Measurements from ENCODE around the gene SLC38A7. TPM values are rescaled to one million over a fixed set of nuclear protein-coding genes. Genes with fewer than 3 reads are reported as not detected.
"Not testable (repeated sequence)": the region's sequence is repeated elsewhere in the genome, so short reads cannot be mapped to it uniquely, and the experiment has no call there.

Gene SLC38A7
- total RNA-seq, 1 experiment from 2014 or later = 21.6 TPM

DNA sequence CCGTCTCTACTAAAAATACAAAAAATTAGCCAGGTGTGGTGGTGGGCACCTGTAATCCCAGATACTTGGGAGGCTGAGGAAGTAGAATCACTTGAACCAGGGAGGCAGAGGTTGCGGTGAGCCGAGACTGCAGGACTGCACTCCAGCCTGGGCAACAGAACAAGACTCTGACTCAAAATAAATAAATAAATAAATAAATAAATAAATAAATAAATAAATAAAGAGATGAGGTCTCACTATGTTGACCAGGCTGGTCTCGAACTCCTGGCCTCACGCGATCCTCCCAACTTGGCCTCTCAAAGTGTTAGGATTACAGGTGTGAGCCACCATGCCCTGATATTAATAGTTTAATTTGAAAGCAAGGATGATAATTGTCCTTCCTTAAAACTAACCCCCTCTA lies 47.5 kb downstream of the SLC38A7 start:
- not testable (repeated sequence) for DNase-seq (ENCODE audit: low spot score)

DNA sequence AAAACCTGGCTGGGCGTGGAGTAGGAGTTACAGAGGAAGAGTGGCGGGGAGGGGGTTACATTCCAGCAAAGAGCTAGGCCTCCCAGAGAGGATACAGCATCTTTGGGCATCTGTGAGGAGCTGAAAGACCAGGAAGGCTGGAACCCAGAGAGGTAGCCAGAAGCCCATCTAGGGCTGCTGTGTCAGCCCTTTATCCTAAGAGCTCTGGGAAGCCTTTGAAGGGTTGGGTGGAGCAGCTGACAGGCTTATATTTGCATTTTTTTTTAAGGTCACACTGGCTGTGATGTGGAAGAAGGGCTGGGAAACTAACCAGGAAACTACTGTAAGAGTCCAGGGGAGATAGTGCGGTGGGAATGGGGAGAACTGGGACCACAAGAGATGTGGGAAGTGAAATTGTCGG lies 48.1 kb downstream of the SLC38A7 start:
- DNase-seq (ENCODE audit: low spot score) = no peak

DNA sequence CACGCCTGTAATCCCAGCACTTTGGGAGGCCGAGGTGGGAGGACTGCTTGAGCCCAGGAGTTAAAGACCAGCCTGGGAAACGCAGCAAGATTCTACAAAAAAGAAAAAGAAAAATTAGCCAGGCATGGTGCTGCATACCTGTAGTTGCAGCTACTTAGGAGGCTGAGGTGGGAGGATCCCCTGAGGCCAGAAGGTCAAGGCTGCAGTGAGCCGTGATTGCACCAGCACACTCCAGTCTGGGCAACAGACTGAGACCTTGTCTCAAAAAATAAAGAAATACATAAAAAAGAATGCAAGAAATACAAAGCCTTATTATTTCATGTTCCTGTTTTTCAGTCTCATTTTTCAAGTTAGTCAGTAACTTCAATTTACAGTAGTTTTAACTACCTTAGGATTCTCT lies 49.1 kb downstream of the SLC38A7 start:
- DNase-seq (ENCODE audit: low spot score) = no peak

DNA sequence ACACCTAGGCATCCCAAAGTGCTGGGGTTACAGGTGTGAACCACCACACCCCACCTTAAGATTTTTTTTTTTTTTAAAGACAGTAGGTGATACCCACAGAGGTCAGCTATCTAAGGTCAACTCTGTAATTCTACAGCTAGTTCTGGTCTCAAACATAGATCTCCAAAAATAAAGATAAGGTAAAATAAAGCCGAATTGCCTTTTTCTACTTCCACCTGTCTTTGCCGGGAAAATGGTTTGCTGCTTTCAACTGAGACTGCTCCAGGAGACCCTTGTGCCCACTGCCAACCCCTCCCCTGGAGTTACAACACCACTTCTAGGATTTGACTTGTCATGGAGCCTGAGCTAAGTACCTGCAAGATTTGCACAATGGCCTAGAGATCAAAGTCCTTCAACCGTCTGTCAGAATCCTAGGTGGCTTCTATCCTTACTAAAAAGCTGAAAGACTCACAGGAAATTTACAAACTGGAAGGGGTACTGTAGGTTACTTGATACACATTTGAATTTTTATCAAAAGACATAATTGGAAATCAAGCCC lies 50.2 kb downstream of the SLC38A7 start:
- no peak for DNase-seq (ENCODE audit: low spot score)

DNA sequence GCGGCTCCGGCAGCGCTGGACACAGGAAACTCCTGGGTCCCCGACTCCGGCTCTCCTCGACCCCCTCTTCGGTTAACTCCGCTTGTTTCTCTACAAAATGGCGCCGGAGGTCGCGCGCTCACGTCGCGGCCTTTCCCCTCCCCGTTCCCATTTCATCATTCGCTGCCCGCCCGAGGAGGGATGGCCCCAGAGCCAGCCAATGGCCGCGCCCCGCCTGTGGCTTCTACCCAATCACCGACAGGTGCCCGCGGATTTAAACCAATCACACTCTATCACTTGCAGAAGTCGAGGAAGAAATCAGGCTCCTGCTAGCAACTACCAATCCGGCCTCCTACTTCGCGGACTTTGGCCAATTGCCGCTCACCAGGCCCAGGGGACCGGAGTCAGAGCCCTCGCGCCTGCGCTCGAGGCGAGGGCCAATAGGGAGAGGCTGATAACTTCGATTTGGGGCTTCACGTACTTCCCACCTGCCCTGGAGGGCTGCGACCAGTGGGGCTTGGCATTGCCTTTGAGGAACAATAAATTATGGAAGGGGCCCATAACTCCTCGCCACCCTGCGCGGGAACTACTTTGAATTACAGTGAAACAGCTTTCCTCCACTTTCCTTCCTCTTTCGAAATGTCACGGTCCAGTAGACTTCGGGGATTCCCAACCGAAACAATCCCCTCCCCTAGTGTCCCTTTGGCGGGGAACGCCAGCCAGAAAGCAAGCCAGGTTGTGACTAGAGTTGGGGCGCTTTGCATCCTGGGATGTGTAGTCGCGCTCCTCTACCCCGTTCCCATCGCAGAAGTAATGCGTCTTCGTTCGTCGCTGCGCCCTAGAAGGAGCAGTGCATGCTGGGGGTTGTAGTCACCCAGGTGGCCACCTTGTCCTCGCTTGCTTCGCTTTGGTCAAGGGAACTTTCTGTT lies 54.6 kb downstream of the SLC38A7 start, which contains the start of gene CNOT1:
Gene CNOT1 (minus strand): TSS at position 94 of the 908 bp plus-strand sequence. CDS start 30,489 bp downstream, outside the sequence.
- DNase-seq (ENCODE audit: low spot score) = peak; percentile 98

DNA sequence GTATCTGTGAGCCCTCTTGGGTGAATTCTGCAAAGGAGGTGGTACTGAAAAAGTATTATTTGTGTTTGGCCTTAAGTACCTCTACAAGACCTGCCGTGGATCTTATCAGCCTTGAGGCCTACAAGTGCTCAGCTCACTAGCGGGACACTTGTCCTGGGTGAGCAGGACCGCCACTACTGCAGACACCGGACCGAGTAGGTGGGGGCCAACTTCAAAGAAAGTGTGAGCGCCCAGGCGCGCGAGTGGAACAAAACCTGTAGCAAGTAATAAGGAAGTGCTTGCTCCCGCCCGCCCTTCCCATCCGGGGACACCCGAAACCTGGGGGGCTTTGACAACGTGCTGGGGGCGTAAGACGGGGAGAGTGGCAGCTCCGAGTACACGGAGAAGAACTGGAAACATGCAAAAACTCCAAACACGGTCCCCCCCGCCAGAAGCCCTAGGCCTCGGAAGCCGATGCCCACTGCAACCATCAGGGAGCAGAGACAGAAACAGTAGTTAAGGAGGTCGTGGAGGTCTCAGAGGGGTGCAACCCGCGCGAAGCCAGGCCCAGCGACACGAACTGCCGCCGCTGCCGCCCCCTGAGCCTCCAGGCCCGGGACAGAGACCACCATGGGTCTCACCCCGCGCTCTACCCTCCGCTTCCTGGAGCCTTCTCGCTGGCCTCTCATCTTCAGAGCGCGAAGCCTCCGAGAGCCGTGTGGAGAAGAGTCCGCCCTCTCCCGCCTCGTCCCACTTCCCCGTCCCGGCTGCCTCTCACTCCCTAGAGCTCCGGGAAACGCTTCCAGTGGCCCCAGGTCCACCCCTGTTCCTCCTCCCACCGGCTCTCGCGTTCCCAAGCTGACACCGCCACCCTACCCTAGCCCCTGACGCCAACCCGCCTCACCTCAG lies 55.5 kb downstream of the SLC38A7 start:
- peak; percentile 58 for DNase-seq (ENCODE audit: low spot score)

DNA sequence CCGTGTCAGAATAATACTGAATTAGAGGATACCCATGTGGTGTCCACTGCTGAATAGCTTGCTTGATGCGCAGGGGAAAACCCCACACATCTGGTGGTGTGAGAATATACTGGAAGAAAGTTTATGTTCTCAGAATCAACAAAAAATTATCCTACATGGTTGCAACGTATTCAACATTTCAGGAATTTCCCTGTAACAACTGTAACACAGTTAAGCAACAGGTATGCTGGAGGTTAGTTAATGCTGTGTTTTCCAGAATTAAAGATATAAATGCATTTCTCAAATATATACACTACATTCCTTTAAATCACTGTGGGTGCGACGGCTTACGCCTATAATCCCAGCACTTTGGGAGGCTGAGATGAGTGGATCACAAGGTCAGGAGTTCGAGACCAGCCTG lies 60.4 kb downstream of the SLC38A7 start:
- no peak for DNase-seq (ENCODE audit: low spot score)

DNA sequence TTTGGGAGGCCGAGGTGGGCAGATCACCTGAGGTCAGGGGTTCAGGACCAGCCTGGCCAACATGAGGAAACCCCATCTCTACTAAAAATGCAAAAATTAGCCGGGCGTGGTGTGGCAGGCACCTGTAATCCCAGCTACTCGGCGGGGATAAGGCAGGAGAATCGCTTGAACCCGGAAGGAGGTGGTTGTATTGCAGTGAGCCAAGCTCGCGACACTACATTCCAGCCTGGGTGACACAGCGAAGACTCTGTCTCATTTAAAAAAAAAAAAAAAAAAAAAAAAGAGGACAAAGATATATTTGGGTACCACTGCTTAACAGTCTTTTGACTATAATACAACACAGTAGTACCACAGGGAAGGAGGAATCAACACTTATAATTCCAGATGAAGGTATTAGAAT lies 64.2 kb downstream of the SLC38A7 start:
- DNase-seq (ENCODE audit: low spot score) = no peak

DNA sequence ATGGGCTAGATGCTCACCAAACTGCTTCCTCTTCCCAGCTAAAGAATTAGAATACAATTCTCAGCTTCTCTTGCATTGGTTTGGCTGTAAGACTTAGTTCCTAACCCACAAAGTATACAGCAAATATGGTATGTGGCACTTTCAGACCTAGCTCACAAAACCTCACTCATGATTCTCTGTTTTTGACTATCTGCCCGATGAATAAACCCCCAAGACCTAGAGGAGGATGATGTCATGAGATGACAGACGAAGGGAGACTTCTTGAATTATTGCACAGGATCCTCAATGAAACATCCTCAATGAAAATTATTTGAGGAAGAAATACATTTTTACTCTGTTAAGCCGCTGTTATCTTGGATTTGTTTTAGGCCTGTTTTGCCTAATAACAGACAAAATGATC lies 69.3 kb downstream of the SLC38A7 start:
- DNase-seq (ENCODE audit: low spot score) = no peak

Other genes starting within 250 kb of the SLC38A7 start
- gene NDRG4, start 184.6 kb downstream of the SLC38A7 start, total RNA-seq (2014; rRNA removed; shearing (Covaris generic)) = 1.8 and 2.1 TPM in 2 replicates
- 66.1 and 83.3 TPM in 2 replicates for gene SETD6, start 169.3 kb downstream of the SLC38A7 start, total RNA-seq (2014; rRNA removed; shearing (Covaris generic))
- 156 and 170 TPM in 2 replicates for gene CNOT1, start 54.9 kb downstream of the SLC38A7 start, total RNA-seq (2014; rRNA removed; shearing (Covaris generic))
- 59.0 and 62.6 TPM in 2 replicates for gene GOT2, start 49.5 kb upstream of the SLC38A7 start, total RNA-seq (2014; rRNA removed; shearing (Covaris generic))

Data from HT-29 (cell line).